Measurements from ENCODE around the gene GATAD2B.

Gene GATAD2B

DNA sequence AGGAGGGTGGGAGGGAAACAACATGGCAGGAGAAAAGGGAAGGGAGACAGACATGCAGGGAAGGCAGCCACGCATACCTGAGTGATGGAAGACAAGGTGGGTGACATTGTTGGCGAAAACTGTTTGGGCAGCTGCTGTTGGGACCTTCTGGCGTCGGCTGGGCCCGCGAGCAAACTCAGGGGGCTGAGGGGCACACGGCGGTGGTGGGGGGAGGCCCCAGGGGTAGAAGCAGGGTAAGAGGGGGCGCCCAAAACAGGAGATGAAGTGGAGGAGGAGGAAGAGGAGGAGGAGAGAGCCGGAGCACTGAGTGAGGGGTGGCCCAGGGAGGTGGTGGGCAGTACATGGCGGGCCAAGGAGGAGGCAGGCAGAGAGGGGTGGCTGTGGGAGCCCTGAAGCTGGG lies 28.4 kb upstream of the GATAD2B start:
- no peak for DNase-seq

GRCh38 chr1:153946622-153947241 lies 24.0 kb upstream of the GATAD2B start, which contains the start of gene DENND4B:
DENND4B (minus strand) TSS chr1:153946718; CDS start chr1:153944374, 2,344 bp downstream.
- peak; percentile 78 for DNase-seq

GRCh38 chr1:153945795-153946621 lies 23.2 kb upstream of the GATAD2B start:
- DNase-seq = peak; percentile 70

DNA sequence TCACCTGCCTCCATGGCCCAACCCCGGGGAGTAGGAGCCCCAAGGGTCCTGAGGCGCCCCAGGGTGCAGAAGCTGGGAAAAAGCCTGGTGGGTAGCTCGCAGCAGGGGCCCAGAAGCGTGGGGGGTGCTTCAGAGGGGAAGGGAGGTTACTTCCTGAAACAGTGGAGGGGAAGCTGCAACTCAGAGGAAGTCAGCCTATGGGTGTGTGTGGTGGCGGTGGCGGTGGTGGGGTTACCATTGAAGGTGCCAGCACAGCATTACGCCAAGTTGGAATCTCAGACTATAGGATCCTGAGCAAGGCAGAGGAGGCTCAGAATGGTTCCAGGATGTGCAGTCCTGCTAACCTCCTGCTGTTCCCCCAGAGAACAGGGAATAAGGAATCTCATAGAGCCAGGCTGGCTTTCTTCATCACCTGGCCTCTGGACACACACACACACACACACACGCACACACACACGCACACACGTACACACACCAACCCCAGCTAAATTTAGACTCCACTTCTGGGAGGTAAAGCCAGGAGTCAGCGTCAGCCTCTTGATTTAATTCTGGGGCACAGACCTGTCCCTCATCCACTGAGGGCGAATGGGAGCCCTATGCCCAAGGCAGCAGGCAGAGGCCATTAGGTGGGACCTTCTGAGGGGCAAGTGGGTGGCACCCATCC lies 22.5 kb upstream of the GATAD2B start:
- peak; percentile 22 for DNase-seq

- no peak for DNase-seq
Observed at GRCh38 chr1:153944827-153945117, 22.0 kb upstream of the GATAD2B start.

GRCh38 chr1:153944005-153944826 lies 21.4 kb upstream of the GATAD2B start:
- no peak for DNase-seq

GRCh38 chr1:153942766-153943549 lies 20.2 kb upstream of the GATAD2B start:
- no peak for DNase-seq

DNA sequence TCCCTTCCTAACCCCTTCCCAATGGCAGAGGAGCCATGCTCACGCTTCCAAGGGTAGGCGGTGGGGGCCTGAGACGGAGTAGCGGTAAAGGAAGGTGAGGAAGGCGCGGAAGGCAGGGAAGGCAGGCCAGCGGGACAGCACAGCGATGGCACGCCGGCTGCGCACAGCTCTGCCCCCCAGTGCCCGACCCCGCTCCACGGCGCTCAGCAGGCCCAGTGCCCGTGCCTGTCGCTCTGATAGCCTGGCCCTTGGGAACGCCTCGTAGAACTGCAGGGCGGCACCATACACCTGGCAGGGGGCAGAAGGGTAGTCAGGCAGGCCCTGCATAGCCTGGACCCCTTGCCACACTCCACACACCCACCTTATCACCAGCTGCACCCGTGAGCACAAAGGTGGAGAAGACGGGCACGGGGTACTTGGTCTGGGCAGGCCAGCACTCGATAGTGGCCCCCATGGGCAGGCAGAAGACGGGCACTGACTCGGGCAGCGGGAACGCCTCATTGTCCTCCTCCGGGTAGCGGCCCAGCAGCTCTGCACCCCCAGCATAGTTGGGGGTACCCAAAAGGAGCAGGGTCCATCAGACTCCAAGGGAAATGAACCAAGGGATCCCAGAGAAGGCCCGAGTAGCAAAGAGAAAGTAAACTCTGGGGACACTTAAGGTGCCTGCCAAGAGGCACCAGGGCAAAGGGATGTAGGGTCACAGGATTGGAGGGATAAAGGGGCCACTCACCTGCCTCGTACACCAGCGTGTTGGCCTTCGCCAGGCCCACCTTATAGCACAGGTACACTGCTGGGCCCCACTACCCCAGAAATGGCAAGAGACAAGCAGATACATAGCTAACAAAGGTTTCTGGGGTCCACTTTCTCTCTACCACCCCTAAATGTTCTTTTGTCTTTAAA lies 19.3 kb upstream of the GATAD2B start:
- no peak for DNase-seq

GRCh38 chr1:153940756-153941155 lies 18.0 kb upstream of the GATAD2B start:
- DNase-seq = no peak

DNA sequence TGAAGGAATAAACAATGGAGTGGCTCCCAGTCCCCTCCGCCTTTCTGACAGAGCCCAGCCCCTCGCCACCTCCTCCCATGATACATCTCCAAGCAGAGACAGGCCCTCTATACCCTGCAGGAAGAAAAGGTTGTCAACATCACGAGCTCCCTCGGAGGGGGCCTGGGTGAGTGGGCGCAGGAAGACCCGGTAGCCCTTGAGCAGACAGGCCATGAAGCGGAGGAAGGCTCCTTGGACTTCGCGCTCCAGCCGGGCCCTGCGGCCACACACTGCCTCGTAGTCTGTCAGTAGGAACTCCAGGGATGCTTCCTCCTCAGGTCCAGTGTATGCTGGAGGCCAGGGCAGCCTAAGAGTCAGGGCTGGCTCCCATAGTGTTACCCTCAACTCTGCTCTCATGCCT lies 16.7 kb upstream of the GATAD2B start:
- no peak for DNase-seq

DNA sequence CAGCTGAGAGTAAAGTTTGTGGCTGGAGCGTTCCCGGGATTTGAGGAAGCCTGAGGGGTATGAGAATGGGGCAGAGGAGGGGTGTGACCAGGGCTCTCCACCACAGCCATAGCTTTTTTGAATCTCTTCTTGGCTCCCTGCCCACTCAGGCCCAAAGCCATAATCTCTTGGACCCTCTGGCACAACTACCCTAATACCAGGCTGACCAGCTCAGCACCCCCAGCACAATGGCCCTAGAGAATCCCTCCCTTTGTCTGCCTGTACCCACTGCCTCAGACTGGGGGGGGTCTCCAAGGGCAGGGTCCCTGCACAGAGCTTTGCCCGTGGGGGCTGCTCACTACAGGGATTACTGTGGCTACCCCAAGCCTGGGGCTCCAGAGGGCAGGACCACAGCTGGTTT lies 16.2 kb upstream of the GATAD2B start:
- DNase-seq = no peak

DNA sequence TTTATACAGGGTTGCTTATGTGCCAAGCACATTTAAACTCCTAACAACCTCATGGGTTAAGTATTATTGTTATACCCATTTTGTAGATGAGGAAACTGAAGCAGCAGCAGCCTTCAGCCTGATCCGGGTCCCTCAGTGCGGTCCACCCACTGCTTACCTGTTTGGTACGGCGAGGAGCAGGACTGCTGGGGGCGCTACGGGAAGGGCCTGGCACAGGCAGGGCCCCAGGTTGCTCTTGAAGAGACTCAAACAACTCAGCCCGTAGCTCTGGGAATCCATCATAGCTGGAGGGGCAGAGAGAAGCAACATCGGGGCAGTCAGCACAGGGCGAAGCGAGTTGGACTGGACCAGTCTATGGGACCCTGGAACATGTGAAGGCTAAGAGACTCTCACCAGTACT lies 14.6 kb upstream of the GATAD2B start:
- DNase-seq = no peak

DNA sequence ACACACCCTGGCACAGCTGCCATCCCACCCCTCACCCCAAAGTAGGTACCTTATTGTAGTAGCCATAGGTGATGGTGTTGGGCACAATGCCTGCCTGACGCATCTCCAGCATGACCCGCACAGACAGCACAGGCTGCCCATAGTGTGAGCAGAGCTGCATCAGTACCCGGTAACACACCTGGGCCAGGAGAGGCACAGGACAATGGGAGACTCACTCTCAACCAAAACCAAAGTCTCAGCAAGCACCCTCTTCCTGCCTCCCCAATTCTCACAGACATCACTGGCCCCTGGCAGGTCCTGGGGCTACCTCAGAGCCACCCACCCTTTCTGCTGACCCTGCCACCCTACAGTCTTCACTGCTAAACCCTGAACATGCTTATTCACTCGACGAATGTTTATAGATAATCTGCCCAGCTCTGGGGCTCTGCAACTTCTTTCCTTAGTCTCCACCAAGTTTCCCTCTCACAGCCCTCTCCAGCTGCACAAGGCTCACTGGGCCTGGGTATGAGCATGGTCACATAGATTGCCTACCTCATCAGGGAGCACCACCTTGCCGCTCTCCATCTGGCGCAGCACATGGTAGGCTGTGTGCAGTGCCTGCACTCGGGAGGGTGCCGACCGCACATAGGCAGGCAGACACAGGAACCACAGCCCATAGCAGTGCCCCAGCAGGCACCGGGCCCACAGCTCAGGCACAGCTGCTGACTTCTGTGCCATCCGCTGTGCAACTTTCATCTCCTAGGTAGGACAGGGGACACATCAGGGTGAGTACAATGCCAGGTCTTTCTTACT lies 13.4 kb upstream of the GATAD2B start:
- no peak for DNase-seq

DNA sequence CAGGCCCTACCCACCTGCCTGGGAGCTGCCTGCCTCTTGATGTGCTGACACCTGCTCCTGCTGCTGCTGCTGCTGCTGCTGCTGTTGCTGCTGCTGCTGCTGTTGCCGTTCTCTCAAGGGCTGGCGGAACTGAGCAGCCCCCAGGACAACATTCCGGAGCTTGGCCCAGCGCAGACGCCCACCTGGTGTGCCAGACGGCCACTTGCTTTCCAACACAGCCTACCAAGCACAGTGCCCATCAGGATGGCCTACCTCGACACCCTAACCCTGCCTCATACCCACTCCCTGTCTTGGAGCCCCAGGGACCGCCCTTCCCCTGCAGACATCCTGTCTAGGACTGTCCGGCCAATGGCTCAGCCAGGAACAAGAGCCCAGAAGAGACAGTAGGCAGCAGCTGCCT lies 12.0 kb upstream of the GATAD2B start:
- no peak for DNase-seq

DNA sequence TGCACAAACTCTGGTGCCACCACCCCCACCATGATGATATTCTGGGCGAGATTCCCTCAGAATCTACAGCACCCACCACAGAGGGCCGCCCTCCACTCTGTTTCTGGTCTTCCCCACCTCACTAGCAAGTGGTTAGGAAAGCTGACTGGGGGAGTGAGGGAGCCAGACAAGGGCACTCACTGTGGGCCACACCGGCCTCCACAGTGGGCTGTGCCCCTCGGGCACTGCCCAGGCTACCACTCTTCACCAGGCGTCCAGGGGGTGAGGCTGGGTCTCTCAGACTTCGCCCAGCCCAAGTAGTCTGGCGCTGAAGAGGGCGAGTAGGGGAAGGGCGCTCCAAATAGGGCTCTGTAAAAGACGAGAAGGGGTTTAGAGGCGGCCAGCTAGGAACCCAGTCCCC lies 11.2 kb upstream of the GATAD2B start:
- DNase-seq = no peak

GRCh38 chr1:153933430-153933829 lies 10.7 kb upstream of the GATAD2B start:
- no peak for DNase-seq

GRCh38 chr1:153932156-153933131 lies 9.7 kb upstream of the GATAD2B start:
- no peak for DNase-seq

- no peak for DNase-seq
Observed at GRCh38 chr1:153929981-153930948, 7.5 kb upstream of the GATAD2B start.
